GM12864 (cell line): ENCODE measurements around the gene COASY.

Experiments
- DNase-seq: peaks from one replicate; pipeline ENCODE4 v3.0.0-alpha.2; 2011; ENCODE audit warnings: low read depth
- H3K4me3 ChIP-seq: 2 replicates; pipeline ENCODE4 v1.5.1; 2011; ENCODE audit warnings: mild to moderate bottlenecking, low read depth, low read length, control low read depth
- CTCF ChIP-seq: IDR thresholded peaks from 2 replicates; pipeline ENCODE4 v1.5.1; 2011; ENCODE audit warnings: low read depth, mild to moderate bottlenecking, moderate library complexity, low read length, control low read depth, inconsistent platforms; ENCODE audit errors: missing control alignments

The COASY gene

GRCh38 chr17:42563143-42563509 lies 1.2 kb downstream of the COASY start:
- TF ChIP-seq CTCF = no peak
- no peak for DNase-seq
- peak overlapping the region; percentile 94 for H3K4me3 ChIP-seq

GRCh38 chr17:42563543-42563942 lies 1.6 kb downstream of the COASY start:
- no peak for DNase-seq
- TF ChIP-seq CTCF = no peak
- H3K4me3 ChIP-seq = peak overlapping the region; percentile 94

- TF ChIP-seq CTCF = no peak
- no peak for DNase-seq
- peak overlapping the region; percentile 94 for H3K4me3 ChIP-seq
These were observed 2.0 kb downstream of the COASY start for GRCh38 chr17:42563950-42564349.

- DNase-seq = no peak
- no peak overlapping the region for H3K4me3 ChIP-seq
- TF ChIP-seq CTCF = no peak
These were observed 3.0 kb downstream of the COASY start for GRCh38 chr17:42564815-42565522.

GRCh38 chr17:42565523-42566214 lies 3.7 kb downstream of the COASY start:
- H3K4me3 ChIP-seq = no peak overlapping the region
- TF ChIP-seq CTCF = no peak
- DNase-seq = no peak

GRCh38 chr17:42566215-42566882 lies 4.4 kb downstream of the COASY start:
- TF ChIP-seq CTCF = no peak
- peak overlapping the region; percentile 88 for H3K4me3 ChIP-seq

More at GRCh38 chr17:42566215-42566882, 4.4 kb downstream of the COASY start:
- DNase-seq = no peak
